ENCODE data around the gene ERVW-1. TPM values are rescaled to one million over a fixed set of nuclear protein-coding genes. Genes with fewer than 3 reads are reported as not detected.
"Not testable (repeated sequence)": the region's sequence is repeated elsewhere in the genome, so short reads cannot be mapped to it uniquely, and the experiment has no call there.

Gene ERVW-1
- total RNA-seq, 1 experiment from 2014 or later: not detected

DNA sequence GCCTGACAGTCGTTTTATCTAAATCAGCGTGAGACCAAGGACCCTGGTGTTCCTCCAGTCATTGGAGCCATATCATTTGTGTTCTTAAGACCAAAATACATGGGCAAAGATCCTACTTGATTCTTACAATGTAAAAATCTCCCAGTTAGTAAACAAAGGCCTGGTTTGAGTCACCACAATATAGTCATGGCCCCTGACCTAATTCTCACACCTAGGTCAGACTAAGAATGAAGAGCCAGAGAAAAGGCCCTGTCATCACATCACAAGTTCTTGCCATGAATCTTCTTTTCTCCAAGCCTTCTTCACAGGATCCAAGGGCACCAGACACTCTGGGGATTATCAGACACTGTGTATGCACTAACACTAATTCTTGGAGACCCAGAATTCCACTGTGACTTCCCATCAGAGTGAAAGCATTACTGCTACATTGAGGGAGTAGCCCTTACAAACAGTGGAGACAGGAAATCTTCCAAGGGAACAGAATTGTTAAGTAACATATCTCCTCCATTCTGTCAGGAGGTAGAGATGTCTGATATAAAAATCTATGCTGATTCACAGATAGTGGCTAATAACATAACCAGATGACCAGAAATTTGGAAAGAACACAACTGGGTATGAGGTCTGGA lies 7.6 kb upstream of the ERVW-1 start:
- ATAC-seq (peak; percentile 70), DNase-seq (peak; percentile 11)
- BruUV-seq (replicated peaks): no TSS peak
- H3K9me2 ChIP-seq (replicated peaks; ENCODE audit: low read length): no peaks in the 10 kb centered on the region
- H3K9me3 ChIP-seq (ENCODE audit: low read length): no peaks in the 10 kb centered on the region
- intact Hi-C loops (cut with micrococcal nuclease): no loop called here
- ChIA-PET CTCF (no interaction called here), POLR2A (ENCODE audit: unreplicated experiment) (no interaction called here)
- H4K20me1 ChIP-seq (ENCODE audit: low read length): no peaks in the 10 kb centered on the region
- no peak overlapping the region for H3K4me3 ChIP-seq (ENCODE audit: low read length)
- TF ChIP-seq EZH2phosphoT487 (IDR thresholded peaks at IDR 0.05; ENCODE audit: borderline replicate concordance, low read length): no peak
- TF ChIP-seq, protein P1, sequence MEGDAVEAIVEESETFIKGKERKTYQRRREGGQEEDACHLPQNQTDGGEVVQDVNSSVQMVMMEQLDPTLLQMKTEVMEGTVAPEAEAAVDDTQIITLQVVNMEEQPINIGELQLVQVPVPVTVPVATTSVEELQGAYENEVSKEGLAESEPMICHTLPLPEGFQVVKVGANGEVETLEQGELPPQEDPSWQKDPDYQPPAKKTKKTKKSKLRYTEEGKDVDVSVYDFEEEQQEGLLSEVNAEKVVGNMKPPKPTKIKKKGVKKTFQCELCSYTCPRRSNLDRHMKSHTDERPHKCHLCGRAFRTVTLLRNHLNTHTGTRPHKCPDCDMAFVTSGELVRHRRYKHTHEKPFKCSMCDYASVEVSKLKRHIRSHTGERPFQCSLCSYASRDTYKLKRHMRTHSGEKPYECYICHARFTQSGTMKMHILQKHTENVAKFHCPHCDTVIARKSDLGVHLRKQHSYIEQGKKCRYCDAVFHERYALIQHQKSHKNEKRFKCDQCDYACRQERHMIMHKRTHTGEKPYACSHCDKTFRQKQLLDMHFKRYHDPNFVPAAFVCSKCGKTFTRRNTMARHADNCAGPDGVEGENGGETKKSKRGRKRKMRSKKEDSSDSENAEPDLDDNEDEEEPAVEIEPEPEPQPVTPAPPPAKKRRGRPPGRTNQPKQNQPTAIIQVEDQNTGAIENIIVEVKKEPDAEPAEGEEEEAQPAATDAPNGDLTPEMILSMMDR (conservative IDR thresholded peaks at IDR 0.05; ENCODE audit: low read depth, low read length): no peak
- no peak for TF ChIP-seq EZH2 (IDR thresholded peaks at IDR 0.05; ENCODE audit: low read length, unreplicated experiment)
- peaks cover 11% of the 10 kb centered on the region; the same call in 1 of the 2 replicates for H3K36me3 ChIP-seq (ENCODE audit: low read depth, low read length)
- peaks cover 5% of the 10 kb centered on the region for H3K4me1 ChIP-seq (ENCODE audit: insufficient read depth, low read length)
- H3F3A ChIP-seq (ENCODE audit: low read length, unreplicated experiment): no peaks in the 10 kb centered on the region
- no peak overlapping the region for H3K27ac ChIP-seq (ENCODE audit: low read length)
- no peaks in the 10 kb centered on the region for H3K27me3 ChIP-seq (ENCODE audit: low read length)
- no peak overlapping the region for H2AFZ ChIP-seq (ENCODE audit: low read length)
- H3K9ac ChIP-seq (ENCODE audit: low read length): no peak overlapping the region
- H3K79me2 ChIP-seq (ENCODE audit: low read length): no peaks in the 10 kb centered on the region
- H3K4me2 ChIP-seq (ENCODE audit: low read length): no peak overlapping the region

DNA sequence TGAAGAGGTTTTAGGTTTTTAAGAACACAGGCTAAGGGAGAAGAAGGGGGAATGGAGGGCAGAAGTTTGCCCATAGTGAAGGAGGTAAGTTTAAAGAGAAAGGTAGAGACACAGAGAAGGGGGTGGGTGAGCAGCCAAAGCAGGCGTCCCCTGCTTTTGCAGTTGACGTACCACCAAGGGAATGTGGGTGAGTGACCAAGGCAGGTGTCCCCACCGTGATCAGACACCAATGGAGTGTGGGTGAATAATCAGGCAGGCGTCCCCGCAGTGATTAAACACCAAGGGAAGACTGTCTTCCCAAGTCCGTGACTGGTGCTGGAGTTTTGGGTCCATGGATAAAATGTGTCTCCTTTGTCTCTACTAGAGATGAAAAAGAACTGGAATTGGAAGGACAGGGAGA lies 6.5 kb upstream of the ERVW-1 start:
- intact Hi-C loops (cut with micrococcal nuclease); H3K4me2 ChIP-seq (ENCODE audit: low read length); H2AFZ ChIP-seq (ENCODE audit: low read length); H3K36me3 ChIP-seq (ENCODE audit: low read depth, low read length); H3K9me3 ChIP-seq (ENCODE audit: low read length); DNase-seq; POLR2A ChIA-PET (ENCODE audit: unreplicated experiment); H3K4me1 ChIP-seq (ENCODE audit: insufficient read depth, low read length); H3K9ac ChIP-seq (ENCODE audit: low read length); H3K27me3 ChIP-seq (ENCODE audit: low read length); H3K9me2 ChIP-seq (replicated peaks; ENCODE audit: low read length); H4K20me1 ChIP-seq (ENCODE audit: low read length); ATAC-seq; BruUV-seq (replicated peaks); H3K27ac ChIP-seq (ENCODE audit: low read length); H3K4me3 ChIP-seq (ENCODE audit: low read length); H3F3A ChIP-seq (ENCODE audit: low read length, unreplicated experiment); CTCF ChIA-PET; H3K79me2 ChIP-seq (ENCODE audit: low read length): not testable (repeated sequence)

DNA sequence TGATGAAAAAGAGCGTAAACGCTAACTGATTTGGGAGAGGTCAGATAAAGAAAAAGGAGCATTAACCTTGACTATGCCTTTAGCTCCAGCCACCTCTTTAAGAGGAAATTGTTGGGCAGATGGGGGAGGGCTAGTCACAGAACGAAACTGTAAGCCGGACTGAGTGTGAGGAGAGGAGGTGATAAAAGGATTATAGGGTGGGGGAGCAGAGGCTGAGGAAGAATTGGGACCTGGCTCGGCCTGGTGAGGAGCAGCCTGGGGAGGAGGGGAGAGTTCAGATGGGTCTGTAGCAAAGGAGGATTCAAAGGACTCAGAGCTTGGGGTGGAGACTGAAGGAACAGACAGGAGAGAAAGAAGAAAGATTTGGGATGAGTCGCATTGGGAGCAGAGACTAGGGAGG lies 5.9 kb upstream of the ERVW-1 start:
- H3K9ac ChIP-seq (ENCODE audit: low read length); H3K4me2 ChIP-seq (ENCODE audit: low read length); H3F3A ChIP-seq (ENCODE audit: low read length, unreplicated experiment); H3K9me2 ChIP-seq (replicated peaks; ENCODE audit: low read length); H3K4me3 ChIP-seq (ENCODE audit: low read length); H3K4me1 ChIP-seq (ENCODE audit: insufficient read depth, low read length); H3K36me3 ChIP-seq (ENCODE audit: low read depth, low read length); H3K27me3 ChIP-seq (ENCODE audit: low read length); ATAC-seq; H3K79me2 ChIP-seq (ENCODE audit: low read length); H4K20me1 ChIP-seq (ENCODE audit: low read length); H3K27ac ChIP-seq (ENCODE audit: low read length); H2AFZ ChIP-seq (ENCODE audit: low read length); BruUV-seq (replicated peaks); intact Hi-C loops (cut with micrococcal nuclease); H3K9me3 ChIP-seq (ENCODE audit: low read length); POLR2A ChIA-PET (ENCODE audit: unreplicated experiment); DNase-seq; CTCF ChIA-PET: not testable (repeated sequence)

DNA sequence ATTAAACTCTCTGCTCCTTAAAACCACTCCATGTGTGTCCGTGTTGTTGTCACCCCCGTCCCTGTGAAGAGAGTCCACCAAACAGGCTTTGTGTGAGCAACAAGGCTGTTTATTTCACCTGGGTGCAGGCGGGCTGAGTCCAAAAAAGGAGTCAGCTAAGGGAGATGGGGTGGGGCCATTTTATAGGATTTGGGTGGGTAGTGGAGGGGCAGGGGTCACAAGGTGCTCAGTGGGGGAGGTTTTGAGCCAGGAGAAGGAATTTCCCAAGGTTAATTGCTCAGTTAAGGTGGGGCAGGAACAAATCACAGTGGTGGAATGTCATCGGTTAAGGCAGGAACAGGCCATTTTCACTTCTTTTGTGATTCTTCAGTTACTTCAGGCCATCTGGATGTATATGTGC lies 1.4 kb upstream of the ERVW-1 start:
- H3K9me3 ChIP-seq (ENCODE audit: low read length); intact Hi-C loops (cut with micrococcal nuclease); H4K20me1 ChIP-seq (ENCODE audit: low read length); H3K9ac ChIP-seq (ENCODE audit: low read length); H3K79me2 ChIP-seq (ENCODE audit: low read length); ATAC-seq; POLR2A ChIA-PET (ENCODE audit: unreplicated experiment); H3K27me3 ChIP-seq (ENCODE audit: low read length); H3K4me1 ChIP-seq (ENCODE audit: insufficient read depth, low read length); H3K27ac ChIP-seq (ENCODE audit: low read length); BruUV-seq (replicated peaks); H3K9me2 ChIP-seq (replicated peaks; ENCODE audit: low read length); H3K36me3 ChIP-seq (ENCODE audit: low read depth, low read length); CTCF ChIA-PET; H3K4me2 ChIP-seq (ENCODE audit: low read length); H3K4me3 ChIP-seq (ENCODE audit: low read length); H2AFZ ChIP-seq (ENCODE audit: low read length); DNase-seq; H3F3A ChIP-seq (ENCODE audit: low read length, unreplicated experiment): not testable (repeated sequence)
